HCT116 (cell line): Measurements from ENCODE around the gene ROCK2. TPM values are rescaled to one million over a fixed set of nuclear protein-coding genes. Genes with fewer than 3 reads are reported as not detected.

ENCODE experiments used
- ATAC-seq: fragments of 200-7000 bp; cut with Tn5 transposase; 2 replicates; pipeline ENCODE4 v1.9.1; 2020; ENCODE audit warnings: mild to moderate bottlenecking, moderate library complexity
- BruUV-seq: library from RNA; stranded (reverse); fragments of 400-500 nt; replicated peaks from 2 replicates; lab custom pipeline; 2021; lab: Mats Ljungman, UMichigan
- CTCF ChIA-PET: fragments of 300-600 bp; sonication (Branson Sonifier 250); formaldehyde crosslinking; loops from one replicate; lab custom pipeline; 2021; ENCODE audit warnings: antibody characterized with exemption; lab: Charles Lee
- POLR2A ChIA-PET: fragments of 300-600, 350-600 bp; sonication (Branson Sonifier 250); formaldehyde crosslinking; loops from one replicate; lab custom pipeline; 2021; ENCODE audit warnings: antibody characterized with exemption; lab: Charles Lee
- RAD21 ChIA-PET, 2 experiments: fragments of 300-600 bp; sonication (Branson Sonifier 250); formaldehyde crosslinking; loops; one replicate each; lab custom pipeline; 2023; ENCODE audit warnings: low total read pairs in 2 of 2; ENCODE audit not compliant: uncharacterized antibody in 2 of 2, unreplicated experiment in 2 of 2, low non-redundant PET in 1 of 2; lab: Charles Lee
- DNase-seq: peaks from one replicate; pipeline ENCODE4 v3.0.0-alpha.2; 2010; ENCODE audit warnings: low read depth, low spot score
- H2AFZ ChIP-seq: fragments of 200-600 bp; shearing (Covaris generic), sonication (generic); 2 replicates; pipeline ENCODE4 v1.6.1; 2017; ENCODE audit warnings: low read depth, mixed run types, mixed read lengths, antibody characterized with exemption, low read length; ENCODE audit not compliant: poor library complexity, severe bottlenecking
- H3K27ac ChIP-seq: 2 replicates; pipeline ENCODE4 v1.5.1; 2012; ENCODE audit warnings: low read depth, low read length
- H3K27me3 ChIP-seq: fragments of 200-600 bp; sonication (generic); 2 replicates; pipeline ENCODE4 v1.6.1; 2016; ENCODE audit warnings: mixed run types, low read length, mixed read lengths; ENCODE audit not compliant: insufficient read depth
- H3K36me3 ChIP-seq, 2 experiments: fragments of 200-500 bp in 1 of 2; fragments of 200-600 bp in 1 of 2; sonication (Bioruptor generic) in 1 of 2; sonication (generic) in 1 of 2; 2 replicates each; pipeline versions ENCODE4 v1.5.1 to v1.6.1; 2014 to 2016; ENCODE audit warnings: low read length in 2 of 2, inconsistent platforms in 1 of 2, mixed read lengths in 1 of 2, mixed run types in 1 of 2; ENCODE audit not compliant: insufficient read depth in 2 of 2, control insufficient read depth in 1 of 2
- H3K4me1 ChIP-seq, 2 experiments: fragments of 200-600 bp in 1 of 2; sonication (generic) in 1 of 2; 2 replicates each; pipeline versions ENCODE4 v1.5.1 to v1.6.1; 2012 to 2017; ENCODE audit warnings: low read length in 2 of 2, inconsistent platforms in 1 of 2, mild to moderate bottlenecking in 1 of 2, mixed read lengths in 1 of 2, mixed run types in 1 of 2, moderate library complexity in 1 of 2; ENCODE audit not compliant: insufficient read depth in 2 of 2, control insufficient read depth in 1 of 2
- H3K4me2 ChIP-seq: fragments of 200-600 bp; sonication (generic); 2 replicates; pipeline ENCODE4 v1.6.1; 2017; ENCODE audit warnings: mixed run types, low read length, mixed read lengths
- H3K4me3 ChIP-seq, 2 experiments: fragments of 200-600 bp in 1 of 2; sonication (generic) in 1 of 2; replicated peaks in 1 of 2; 2 replicates each; pipeline ENCODE4 v1.5.1; 2011 to 2016; ENCODE audit warnings: low read length in 2 of 2, control low read depth in 1 of 2, low read depth in 1 of 2, mild to moderate bottlenecking in 1 of 2, mixed read lengths in 1 of 2, mixed run types in 1 of 2
- H3K79me2 ChIP-seq: fragments of 200-600 bp; sonication (generic); 2 replicates; pipeline ENCODE4 v1.6.1; 2017; ENCODE audit warnings: mild to moderate bottlenecking, mixed run types, low read length, moderate library complexity, mixed read lengths; ENCODE audit not compliant: insufficient read depth
- H3K9ac ChIP-seq: fragments of 200-600 bp; sonication (generic); 2 replicates; pipeline ENCODE4 v1.6.1; 2016; ENCODE audit warnings: low read length, mixed read lengths
- H3K9me2 ChIP-seq: fragments of 200-600 bp; sonication (generic), shearing (Covaris generic); 2 replicates; pipeline ENCODE4 v1.6.1; 2017; ENCODE audit warnings: mixed run types, mild to moderate bottlenecking, moderate library complexity; ENCODE audit not compliant: insufficient read depth
- H3K9me3 ChIP-seq, 2 experiments: fragments of 200-500 bp in 1 of 2; fragments of 200-600 bp in 1 of 2; sonication (Bioruptor generic) in 1 of 2; sonication (generic) in 1 of 2; 2 replicates each; pipeline ENCODE4 v1.6.1; 2014 to 2017; ENCODE audit warnings: low read length in 2 of 2, mixed read lengths in 2 of 2, inconsistent platforms in 1 of 2, low read depth in 1 of 2, mild to moderate bottlenecking in 1 of 2, mixed run types in 1 of 2, moderate library complexity in 1 of 2; ENCODE audit not compliant: control insufficient read depth in 1 of 2, insufficient read depth in 1 of 2
- H4K20me1 ChIP-seq: fragments of 200-600 bp; sonication (generic), shearing (Covaris generic); 2 replicates; pipeline ENCODE4 v1.6.1; 2017; ENCODE audit warnings: mixed run types, mild to moderate bottlenecking, moderate library complexity; ENCODE audit not compliant: insufficient read depth
- CBX3 ChIP-seq: IDR thresholded peaks from 2 replicates; pipeline ENCODE4 v1.6.1; 2012; ENCODE audit warnings: low read depth
- CEBPB ChIP-seq: IDR thresholded peaks from 2 replicates; pipeline ENCODE4 v1.6.1; 2012; ENCODE audit warnings: low read depth
- ELF1 ChIP-seq: IDR thresholded peaks from 2 replicates; pipeline ENCODE4 v1.6.1; 2012; ENCODE audit warnings: low read depth, borderline replicate concordance
- EZH2 ChIP-seq: fragments of 200-600 bp; sonication (generic); IDR thresholded peaks from 2 replicates; pipeline ENCODE4 v1.6.1; 2017; ENCODE audit warnings: antibody characterized with exemption, mixed run types
- FOSL1 ChIP-seq: IDR thresholded peaks from 2 replicates; pipeline ENCODE4 v1.6.1; 2012; ENCODE audit warnings: low read depth
- MAX ChIP-seq: IDR thresholded peaks from 2 replicates; pipeline ENCODE4 v1.6.1; 2012
- RAD21 ChIP-seq: IDR thresholded peaks from 2 replicates; pipeline ENCODE4 v1.6.1; 2012; ENCODE audit warnings: low read depth, mild to moderate bottlenecking
- SIN3A ChIP-seq: IDR thresholded peaks from 2 replicates; pipeline ENCODE4 v1.6.1; 2012; ENCODE audit warnings: low read depth
- TCF7L2 ChIP-seq: IDR thresholded peaks from 2 replicates; pipeline ENCODE4 v1.7.0; 2011; ENCODE audit warnings: borderline replicate concordance, inconsistent platforms; ENCODE audit not compliant: insufficient read depth, insufficient read length; ENCODE audit errors: extremely low read depth
- YY1 ChIP-seq: IDR thresholded peaks from 2 replicates; pipeline ENCODE4 v1.6.1; 2011; ENCODE audit warnings: low read length, low read depth, moderate library complexity, mild to moderate bottlenecking; ENCODE audit not compliant: insufficient replicate concordance; ENCODE audit errors: extremely low read depth
- ZBTB33 ChIP-seq: IDR thresholded peaks from 2 replicates; pipeline ENCODE4 v1.6.1; 2011; ENCODE audit warnings: mild to moderate bottlenecking, low read length, moderate library complexity; ENCODE audit not compliant: insufficient replicate concordance; ENCODE audit errors: extremely low read depth
- ZFX ChIP-seq: fragments of 450-650 bp; IDR thresholded peaks from 2 replicates; pipeline ENCODE4 v1.6.1; 2017
- intact Hi-C: fragments of 100-400 bp; cut with micrococcal nuclease; formaldehyde crosslinking; loops from 2 replicates; pipeline ENCODE4 v1.10.0; 2022
- total RNA-seq: library from RNA; stranded (reverse); gene quantifications from one replicate; pipeline ENCODE4 v1.2.1, GENCODE V29; 2021; ENCODE audit not compliant: unreplicated experiment
- TF ChIP-seq, protein P1 (sequence below), 3 experiments: fragments of 200-600 bp in 1 of 3; sonication (generic) in 1 of 3; IDR thresholded peaks in 2 of 3; conservative IDR thresholded peaks in 1 of 3; 2 replicates each; pipeline ENCODE4 v1.5.1; 2012 to 2017; ENCODE audit warnings: low read depth in 2 of 3, low read length in 2 of 3, antibody characterized with exemption in 1 of 3, borderline replicate concordance in 1 of 3, control low read depth in 1 of 3, mild to moderate bottlenecking in 1 of 3, mixed read lengths in 1 of 3, mixed run types in 1 of 3, moderate library complexity in 1 of 3; ENCODE audit not compliant: insufficient read depth in 1 of 3

The ROCK2 gene
- total RNA-seq, 1 experiment from 2014 or later: 48.0 TPM

GRCh38 chr2:11326677-11327211 lies 17.7 kb downstream of the ROCK2 start:
- ChIA-PET CTCF (no interaction called here), POLR2A (no interaction called here)

More at GRCh38 chr2:11326677-11327211, 17.7 kb downstream of the ROCK2 start:
- TF ChIP-seq CBX3 (no peak), RAD21 (no peak), SIN3A (no peak), FOSL1 (no peak), ZBTB33 (no peak), TCF7L2 (no peak), MAX (no peak), CEBPB (no peak), YY1 (no peak), ZFX (no peak), ELF1 (no peak), EZH2 (no peak)
- TF ChIP-seq, protein P1, sequence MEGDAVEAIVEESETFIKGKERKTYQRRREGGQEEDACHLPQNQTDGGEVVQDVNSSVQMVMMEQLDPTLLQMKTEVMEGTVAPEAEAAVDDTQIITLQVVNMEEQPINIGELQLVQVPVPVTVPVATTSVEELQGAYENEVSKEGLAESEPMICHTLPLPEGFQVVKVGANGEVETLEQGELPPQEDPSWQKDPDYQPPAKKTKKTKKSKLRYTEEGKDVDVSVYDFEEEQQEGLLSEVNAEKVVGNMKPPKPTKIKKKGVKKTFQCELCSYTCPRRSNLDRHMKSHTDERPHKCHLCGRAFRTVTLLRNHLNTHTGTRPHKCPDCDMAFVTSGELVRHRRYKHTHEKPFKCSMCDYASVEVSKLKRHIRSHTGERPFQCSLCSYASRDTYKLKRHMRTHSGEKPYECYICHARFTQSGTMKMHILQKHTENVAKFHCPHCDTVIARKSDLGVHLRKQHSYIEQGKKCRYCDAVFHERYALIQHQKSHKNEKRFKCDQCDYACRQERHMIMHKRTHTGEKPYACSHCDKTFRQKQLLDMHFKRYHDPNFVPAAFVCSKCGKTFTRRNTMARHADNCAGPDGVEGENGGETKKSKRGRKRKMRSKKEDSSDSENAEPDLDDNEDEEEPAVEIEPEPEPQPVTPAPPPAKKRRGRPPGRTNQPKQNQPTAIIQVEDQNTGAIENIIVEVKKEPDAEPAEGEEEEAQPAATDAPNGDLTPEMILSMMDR (IDR thresholded peaks at IDR 0.05 in 2 of 3, conservative IDR thresholded peaks at IDR 0.05 in 1 of 3; ENCODE audit: borderline replicate concordance in 1 of 3, insufficient read depth in 1 of 3, low read depth in 2 of 3, low read length in 2 of 3): no peak
- no peaks in the 10 kb centered on the region for H3K9me3 ChIP-seq
- no peak for ATAC-seq
- no TSS peak for BruUV-seq
- no peaks in the 10 kb centered on the region for H3K36me3 ChIP-seq
- H3K27ac ChIP-seq: no peak overlapping the region
- H3K27me3 ChIP-seq: no peaks in the 10 kb centered on the region
- H3K4me2 ChIP-seq: no peak overlapping the region
- peaks cover 27% of the 10 kb centered on the region for H4K20me1 ChIP-seq
- intact Hi-C loops: no loop called here
- peaks cover 0 to 7% of the 10 kb centered on the region in 2 experiments; a peak in 1 of 4 replicates for H3K4me1 ChIP-seq
- H3K79me2 ChIP-seq: peaks cover 94% of the 10 kb centered on the region
- H3K9ac ChIP-seq: no peak overlapping the region
- no peak for DNase-seq
- H2AFZ ChIP-seq: no peak overlapping the region
- RAD21 ChIA-PET: no interaction called here
- no peak overlapping the region for H3K4me3 ChIP-seq
- no peaks in the 10 kb centered on the region for H3K9me2 ChIP-seq
